ENCODE data around the gene TMEM119. TPM values are rescaled to one million over a fixed set of nuclear protein-coding genes. Genes with fewer than 3 reads are reported as not detected.

TMEM119 gene, protein sequence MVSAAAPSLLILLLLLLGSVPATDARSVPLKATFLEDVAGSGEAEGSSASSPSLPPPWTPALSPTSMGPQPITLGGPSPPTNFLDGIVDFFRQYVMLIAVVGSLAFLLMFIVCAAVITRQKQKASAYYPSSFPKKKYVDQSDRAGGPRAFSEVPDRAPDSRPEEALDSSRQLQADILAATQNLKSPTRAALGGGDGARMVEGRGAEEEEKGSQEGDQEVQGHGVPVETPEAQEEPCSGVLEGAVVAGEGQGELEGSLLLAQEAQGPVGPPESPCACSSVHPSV
- total RNA-seq (ENCODE audit: low replicate concordance), result 6.1 and 102 TPM in 2 replicates

DNA sequence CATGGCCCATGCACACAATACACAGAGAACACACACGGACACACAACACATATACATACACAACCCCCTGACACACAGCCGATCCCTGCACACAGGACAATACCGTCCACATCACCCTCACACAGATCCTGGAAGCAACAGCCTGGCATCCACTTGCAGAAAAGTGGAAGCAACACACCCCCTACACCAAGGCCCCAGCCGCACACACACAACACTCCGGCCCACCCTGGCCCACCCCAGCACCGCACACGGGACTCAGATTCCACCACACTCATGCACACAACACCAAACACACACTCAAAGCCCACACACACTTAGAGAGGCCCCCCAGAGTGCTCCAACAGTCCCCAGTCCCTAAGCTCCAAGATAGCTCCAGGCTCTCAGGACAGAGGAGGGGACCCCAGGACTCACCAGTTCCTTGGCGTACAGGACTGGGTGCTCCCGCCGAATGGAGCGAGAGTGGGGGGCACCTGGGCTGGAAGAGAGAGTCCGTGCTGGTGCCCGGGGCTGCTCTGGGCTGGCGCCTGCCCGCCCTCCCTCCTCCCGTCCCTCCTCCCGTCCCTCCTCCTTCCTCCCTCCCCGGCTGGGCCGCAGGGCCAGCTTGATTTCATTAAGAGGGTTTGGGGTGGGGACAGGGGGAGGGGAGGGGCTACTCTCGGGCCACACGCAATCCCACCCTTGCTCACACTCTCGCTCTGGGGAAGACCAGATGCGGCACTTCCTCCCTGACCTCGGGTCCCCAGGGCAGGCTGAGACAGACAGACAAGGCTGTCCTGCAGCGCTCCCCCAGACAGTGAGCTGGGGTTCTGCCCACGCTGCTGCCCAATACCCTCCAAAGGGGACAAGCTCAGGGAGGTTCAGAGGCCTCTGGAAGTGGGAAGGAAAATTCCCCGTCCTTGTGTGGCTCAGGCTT, at the start of gene TMEM119:
TMEM119 (minus strand) TSS at position 526 of the 913 bp plus-strand sequence. CDS start 5,701 bp downstream, outside the sequence.

DNA sequence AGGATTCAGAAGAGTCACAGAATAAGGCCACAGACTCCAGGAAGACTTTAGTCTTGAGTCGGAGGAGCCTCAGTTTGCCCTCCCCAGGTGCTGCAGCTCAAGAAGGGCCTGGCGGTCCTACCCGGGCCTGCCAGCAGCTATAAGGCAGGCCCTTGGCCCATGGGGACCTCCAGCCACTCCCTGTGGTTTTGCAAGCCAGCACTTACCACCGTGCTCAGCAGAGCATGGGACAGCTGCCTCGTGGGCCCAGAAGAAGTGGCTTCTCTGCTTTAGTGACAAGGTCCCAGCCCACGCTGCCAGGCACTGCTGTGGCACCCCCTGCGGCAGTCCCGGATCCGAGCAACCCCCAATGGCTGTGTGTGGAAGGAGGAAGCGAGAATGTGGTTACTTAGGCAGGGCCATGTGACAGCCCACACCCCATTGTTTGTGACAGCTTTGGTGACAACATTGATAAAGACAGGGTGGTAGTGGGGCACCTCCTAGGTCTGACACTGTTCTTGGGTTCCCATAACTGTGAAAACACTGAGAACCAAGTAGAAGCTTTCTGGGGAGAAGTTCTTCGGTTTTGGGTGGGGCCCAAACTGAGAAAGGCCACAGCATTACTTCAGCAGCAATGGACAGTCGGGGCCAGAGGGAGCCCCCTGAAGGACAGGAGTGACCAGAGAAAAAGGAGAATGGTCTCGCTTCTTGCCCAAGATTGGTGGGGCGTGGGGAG, 35.8 kb upstream of the TMEM119 start, which contains the start of gene SELPLG:
SELPLG (minus strand) TSS at position 361 of the 715 bp plus-strand sequence. CDS start 9,587 bp downstream, outside the sequence.

DNA sequence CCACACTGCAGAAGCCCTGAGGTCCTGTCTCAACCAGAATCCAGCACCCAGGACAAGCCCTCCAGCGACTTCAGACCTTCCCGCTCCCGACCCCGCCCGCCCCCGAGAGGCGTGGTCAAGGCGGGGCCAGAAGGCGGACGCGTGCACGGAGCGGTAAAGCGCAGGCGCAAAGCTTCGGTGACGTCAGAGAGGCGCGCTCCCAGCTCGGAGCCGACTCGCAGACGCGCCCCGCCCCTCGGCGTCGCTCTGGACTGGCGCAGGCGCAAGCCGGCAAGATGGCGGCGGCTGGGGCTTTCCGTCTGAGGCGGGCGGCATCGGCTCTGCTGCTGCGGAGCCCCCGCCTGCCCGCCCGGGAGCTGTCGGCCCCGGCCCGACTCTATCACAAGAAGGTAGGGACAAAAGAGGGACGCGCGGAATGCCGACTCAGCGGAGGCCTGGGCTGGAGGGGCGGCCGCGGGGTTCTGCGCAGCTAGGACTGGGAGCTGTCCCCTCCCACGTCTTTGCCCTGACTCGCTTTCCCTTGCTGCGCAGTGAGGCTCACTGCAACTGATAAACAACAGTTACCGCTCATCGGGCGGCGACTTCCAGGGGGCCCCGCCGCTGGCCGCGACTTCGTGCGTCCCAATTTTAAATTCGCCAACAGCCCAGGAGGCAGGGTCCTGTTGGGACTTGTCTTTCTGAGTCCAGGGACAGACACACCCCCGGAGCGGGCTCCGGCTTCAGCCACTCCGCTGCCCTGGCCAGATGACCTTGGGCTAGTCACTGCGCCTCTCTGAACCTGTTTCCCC, 35.3 kb downstream of the TMEM119 start, which contains the start of gene ISCU:
ISCU (plus strand) TSS at position 249 of the 788 bp plus-strand sequence; CDS start at position 276, 27 bp downstream.

DNA sequence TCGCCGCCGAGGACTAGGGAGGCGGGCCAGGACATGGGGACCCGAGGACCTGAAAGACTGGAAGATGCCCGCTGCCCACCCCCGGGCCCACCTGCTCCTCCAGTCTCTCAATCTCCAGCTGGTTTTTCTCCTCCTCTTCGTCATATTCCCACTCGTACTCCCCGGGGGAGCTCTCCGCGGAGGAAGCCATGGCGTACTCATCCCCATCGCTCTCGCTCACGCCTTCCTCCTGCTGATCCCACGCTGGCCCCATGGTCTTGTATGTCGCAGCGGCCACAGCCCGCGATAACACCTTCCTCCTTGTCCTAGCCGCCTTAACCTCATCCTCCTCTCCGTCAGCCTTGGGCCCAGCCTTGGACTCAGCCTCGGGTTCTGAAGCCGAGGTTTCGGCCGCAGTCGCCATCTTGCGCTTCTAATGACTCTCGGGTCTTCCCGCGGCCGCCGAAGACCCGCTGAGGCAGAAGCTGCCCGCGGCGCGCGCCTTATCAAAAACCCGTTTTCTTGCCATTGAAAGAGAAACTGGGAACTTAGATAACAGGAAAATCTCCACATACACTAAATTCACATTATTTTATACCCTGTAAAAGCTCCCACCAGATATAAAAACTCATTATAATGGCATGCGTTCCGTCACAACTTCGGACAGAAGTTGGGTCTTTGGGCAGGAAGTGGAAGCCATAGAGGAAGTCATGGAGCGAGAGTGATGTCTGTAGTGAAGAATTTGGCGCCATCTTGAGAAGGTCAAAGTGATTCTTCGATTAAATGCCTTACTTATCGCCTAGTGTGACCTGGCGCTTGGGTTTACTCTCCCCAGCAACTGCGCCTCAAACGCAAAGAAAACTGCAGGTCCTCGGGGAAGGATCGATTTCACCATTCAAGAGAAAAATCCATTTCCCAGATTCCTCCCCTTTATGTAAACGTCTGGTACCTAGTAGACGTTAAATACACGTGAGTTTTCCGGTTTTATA, 36.8 kb downstream of the TMEM119 start, which contains the start of gene SART3:
SART3 (minus strand) TSS at position 422 of the 968 bp plus-strand sequence; CDS start at position 403, 19 bp downstream.

Other genes starting within 250 kb of the TMEM119 start
- 8.5 and 9.6 TPM in 2 replicates for gene FICD, start 82.8 kb downstream of the TMEM119 start, total RNA-seq (ENCODE audit: low replicate concordance)
- 105 and 247 TPM in 2 replicates for gene SART3, start 36.9 kb downstream of the TMEM119 start, total RNA-seq (ENCODE audit: low replicate concordance)
- gene ISCU, start 35.5 kb downstream of the TMEM119 start, total RNA-seq (ENCODE audit: low replicate concordance), result 102 and 131 TPM in 2 replicates
- 0.68 and 1.5 TPM in 2 replicates for gene SELPLG, start 35.8 kb upstream of the TMEM119 start, total RNA-seq (ENCODE audit: low replicate concordance)
- 253 and 304 TPM in 2 replicates for gene CORO1C, start 133.4 kb upstream of the TMEM119 start, total RNA-seq (ENCODE audit: low replicate concordance)